Stimulated activated CD4-positive, alpha-beta T cell treated with anti-CD3 and anti-CD28 coated beads, Interleukin-12 subunit alpha, Interleukin-12 subunit beta, amount 100 ng/mL, for 24 hours (primary cell): ENCODE results near the gene LMO1.
A peak's percentile ranks its signal among the peaks of the same experiment; 100 is the strongest.

ENCODE experiments used
- DNase-seq, 2 experiments: peaks; one replicate each; pipeline ENCODE4 v3.0.0-alpha.2; 2020; ENCODE audit warnings: low read depth in 2 of 2

Gene LMO1

DNA sequence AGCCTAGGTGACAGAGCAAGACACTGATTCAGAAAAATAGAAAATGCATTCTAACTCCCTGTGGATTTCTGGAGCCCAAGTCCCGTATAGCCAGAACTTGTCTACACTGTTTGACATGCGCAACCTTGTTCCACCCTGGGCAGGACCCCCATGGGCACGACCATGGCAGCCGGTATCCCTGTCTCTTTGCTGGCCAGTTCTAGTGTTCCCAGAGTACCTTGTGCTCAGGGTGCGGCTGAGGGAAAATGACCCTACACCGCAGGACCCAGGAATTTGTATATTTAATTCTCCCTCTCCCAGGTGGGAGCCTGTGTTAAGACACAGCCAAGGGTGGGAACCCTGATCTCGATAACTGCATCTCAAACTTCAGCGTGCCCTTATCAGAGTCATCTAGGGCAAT is 58.1 kb downstream of the LMO1 start:
- DNase-seq, result no peak

DNA sequence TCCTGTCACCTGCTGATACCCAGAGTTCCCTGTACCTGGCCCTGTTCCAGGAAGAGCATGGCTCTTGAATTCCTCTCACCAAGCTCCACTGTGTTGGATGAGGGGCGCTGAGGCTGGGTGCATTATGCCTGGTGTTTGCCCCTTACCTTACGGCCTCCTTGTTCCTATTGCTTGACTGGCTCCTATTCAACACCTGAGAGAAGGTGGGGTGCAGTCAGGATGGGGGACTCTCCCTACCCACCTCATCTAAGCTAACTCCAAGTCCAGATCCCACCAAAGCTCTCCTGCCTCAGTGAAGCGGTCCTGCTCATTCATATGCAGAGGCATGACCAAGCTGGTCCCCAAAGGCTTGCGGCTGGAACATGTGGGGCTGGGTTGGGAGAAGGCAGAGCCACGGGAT is 59.1 kb downstream of the LMO1 start:
- no peak for DNase-seq

DNA sequence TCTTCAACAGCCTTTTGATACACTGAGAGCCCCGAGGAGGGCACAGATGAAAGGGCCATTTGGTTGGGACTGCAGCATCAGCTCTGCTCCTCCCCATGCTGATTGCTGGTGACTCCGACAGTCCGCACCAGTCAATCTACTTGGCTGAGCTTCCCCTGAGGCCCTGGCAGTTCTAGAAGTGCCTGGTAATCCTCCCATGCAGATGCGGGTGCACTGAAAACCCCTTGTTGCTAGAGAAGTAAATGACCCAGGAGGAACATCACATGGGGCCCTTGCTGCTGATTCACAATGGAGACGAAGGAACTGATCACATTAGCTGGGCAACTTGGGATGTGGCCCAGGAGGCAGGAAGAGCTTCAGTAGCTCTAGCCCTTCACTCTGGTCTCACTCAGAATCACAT is 59.7 kb downstream of the LMO1 start:
- DNase-seq, result no peak

DNA sequence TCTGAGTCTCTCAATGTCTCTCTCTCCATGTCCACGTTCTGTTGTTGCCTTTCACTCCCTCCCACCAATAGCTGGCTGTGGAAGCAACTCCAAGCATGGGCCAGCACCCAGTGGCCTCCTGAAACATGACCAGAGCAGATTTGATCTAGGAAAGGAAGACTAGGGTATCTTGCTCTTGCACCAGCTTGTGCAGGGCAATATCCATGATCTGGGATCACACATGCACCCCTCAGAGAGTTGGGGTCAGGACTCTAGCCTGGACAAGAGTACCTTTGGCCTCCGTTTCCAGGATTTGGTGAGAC is 60.3 kb downstream of the LMO1 start:
- DNase-seq, result no peak

DNA sequence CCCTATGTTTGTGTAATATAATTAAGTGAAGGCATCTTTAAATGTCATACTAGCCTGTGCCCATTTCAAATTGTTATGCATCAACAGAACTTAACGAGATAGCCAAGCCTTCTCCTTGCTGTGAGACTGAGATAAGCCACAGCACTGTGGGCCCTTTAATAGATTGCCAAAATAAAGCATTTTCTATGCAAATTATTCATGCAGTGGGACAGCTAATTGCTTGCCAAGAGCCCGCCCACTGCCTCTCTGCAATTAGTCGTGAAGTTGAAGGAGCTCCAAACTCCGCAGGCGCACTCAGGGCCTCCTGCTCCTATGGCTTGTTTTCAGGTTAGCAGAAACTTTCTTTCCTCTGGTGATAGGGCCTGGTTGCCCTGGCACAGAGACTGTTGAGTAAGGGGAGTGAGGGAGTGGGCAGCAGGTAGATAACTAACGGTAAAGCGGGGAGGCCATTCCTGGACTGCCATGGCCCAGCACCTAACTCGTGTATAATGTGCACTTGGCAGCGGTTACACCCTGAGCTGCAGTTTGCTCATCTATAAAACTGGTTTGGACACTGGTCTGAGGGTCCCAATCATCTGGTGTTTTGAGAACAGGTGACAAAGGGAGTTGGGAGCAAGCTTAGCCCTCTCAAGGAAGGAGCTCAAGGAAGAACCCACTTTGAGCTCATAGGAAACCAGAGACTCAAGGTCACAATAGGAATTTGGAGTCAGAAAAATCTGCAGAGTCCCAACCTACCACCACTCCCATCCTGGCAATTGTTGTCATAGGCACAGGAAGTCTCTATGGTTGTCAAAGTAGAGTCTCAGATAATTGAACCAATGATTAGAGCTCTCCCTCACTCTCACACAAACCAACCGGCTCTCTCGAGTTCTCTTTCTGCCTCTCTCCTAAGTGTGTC is 60.9 kb downstream of the LMO1 start:
- no peak for DNase-seq

DNA sequence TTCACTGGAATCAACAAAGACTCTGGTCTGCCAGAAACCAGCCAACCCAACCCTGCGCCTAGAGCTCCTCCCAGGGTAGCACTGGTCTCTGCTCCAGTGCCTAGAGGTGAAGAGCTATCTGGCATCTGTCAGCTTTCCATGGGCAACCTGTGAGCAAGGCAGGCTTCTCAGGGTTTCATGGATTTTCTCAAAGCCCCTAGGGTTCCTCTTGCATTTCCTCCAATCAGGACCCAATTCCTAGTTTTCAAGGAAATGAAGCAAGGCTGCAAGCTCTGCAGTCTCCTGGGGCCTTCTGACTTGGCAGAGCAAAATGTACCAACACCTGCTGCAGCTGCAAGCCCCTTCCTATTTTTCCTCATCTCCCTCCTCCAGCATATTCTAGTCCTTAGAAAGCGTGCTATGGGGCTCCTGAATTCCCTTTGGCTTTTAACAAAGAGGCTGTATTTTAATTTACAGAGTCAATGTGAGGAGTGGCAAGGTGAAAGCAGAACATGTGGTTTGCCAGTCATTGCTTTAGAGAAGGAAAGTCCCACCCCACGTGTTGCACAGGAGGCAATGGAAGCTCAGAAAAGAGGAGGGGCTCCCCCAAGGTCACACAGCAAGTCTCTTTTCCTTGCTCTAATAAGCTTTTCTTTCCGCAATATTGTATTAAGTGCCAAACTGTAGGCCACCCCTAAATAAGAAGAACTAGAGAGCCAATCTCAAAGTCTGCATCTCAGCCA is 61.9 kb downstream of the LMO1 start:
- DNase-seq, result no peak

DNA sequence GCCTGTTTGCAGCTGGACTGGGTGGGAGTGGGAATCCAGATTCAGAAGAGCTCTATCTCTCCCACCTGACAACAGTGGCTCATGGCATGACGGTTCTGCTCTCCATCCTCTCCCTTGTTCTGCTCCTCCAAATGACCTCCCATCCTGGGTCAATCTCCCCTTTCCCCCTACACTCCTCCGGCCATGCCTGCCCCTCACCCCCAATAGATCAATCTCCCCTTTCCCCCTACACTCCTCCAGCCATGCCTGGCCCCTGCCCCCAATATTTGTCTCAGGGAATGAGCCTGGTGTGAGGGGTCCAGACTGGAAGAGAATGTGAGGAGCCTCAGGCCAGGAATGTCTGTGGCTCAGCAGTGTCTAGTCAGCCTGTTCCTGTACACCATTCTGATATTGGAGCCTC is 64.0 kb downstream of the LMO1 start:
- no peak for DNase-seq

DNA sequence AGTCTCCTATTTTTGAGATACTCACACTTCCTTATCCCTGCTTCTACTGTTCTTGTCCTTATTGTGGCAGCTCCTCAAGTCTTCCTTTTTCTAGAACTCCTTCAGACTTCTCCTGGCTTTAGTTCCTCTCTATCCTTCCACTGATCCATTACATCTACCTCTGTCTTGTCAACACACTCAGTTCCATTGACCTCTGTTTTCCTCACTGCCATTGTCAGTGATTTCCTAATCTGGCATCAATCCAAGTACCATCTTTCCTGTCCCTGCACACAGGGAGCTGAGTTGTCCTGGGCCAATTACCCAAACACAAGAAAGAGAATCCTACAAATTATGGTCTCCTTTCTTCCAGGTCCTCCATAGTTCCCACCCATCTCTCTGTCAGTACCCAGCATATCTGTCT is 66.9 kb downstream of the LMO1 start:
- no peak for DNase-seq

DNA sequence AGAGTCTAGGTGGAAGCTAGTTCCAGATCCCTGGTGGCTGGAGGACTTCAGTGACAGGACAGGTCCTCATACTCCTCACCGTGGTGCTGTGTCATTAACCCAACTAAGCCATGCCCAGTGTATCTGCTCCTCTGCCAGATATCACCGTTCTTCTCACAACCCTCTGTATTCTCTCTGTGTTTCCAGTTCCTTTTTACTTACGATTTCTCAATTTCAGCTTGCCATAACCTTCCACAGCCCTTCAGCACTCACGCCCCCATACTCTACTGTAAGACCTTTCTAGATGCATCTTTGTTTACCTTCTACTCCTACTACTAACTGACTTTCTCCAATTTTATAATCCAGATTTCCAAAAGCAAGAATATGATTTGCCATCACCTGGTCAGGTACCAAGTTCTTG is 68.7 kb downstream of the LMO1 start:
- DNase-seq, result no peak

DNA sequence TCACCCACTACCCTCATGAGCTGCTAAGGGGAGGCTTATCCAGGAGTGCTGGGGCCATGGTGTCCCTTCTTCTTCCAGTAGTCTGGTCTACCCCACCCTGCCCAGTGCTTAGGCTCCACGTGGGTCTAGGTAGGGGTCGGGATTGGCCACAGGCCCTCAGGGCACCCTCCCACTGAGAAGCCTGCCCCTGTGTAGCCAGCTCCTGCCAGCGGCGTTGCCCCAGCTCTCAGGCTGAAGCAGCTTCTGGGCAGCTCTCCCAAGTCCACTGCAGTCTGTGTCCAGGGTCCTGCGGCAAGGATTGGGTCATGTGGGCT is 70.8 kb downstream of the LMO1 start:
- no peak for DNase-seq

DNA sequence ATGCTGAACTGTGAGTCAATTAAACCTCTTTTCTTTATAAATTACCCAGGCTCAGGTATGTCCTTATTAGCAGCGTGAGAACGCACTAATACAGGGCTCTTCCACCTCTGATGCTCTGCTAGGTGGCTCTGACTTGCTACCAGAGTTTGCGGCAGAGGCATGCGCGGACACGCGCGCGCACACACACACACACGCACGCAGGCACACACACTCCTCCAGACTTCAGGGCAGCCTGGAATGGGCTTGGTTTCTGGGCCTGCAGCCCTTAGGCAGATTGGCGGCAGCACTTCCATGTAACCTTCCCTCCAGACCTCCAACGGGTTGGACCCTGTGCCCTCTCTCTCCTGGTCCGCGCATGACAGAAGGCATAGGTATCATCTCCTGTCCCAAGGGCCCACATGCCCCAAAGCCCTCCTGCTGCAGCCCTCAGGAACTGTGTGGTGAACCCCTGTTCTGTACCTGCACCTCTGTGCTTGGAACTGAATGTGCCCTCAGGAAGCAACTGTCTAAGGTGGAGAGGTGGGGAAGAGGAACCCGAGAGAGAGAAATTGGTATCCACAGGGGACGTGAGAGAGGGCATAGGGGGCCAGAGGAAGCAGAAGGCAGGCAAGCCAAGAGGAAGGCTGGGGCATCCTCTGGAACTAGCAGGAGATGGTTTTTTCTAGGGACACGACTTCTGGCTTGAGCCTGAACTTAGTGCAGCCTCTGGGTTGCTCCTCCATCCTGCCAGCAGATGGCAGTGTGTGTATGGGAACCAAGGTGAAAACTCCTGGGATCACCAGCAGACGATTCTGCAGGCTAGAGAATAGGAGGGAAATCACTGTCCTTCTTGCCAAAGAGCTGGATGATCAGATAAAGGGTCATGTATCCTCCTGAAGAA is 71.4 kb downstream of the LMO1 start:
- DNase-seq, result peak in 1 of 2 experiments; percentile 46

DNA sequence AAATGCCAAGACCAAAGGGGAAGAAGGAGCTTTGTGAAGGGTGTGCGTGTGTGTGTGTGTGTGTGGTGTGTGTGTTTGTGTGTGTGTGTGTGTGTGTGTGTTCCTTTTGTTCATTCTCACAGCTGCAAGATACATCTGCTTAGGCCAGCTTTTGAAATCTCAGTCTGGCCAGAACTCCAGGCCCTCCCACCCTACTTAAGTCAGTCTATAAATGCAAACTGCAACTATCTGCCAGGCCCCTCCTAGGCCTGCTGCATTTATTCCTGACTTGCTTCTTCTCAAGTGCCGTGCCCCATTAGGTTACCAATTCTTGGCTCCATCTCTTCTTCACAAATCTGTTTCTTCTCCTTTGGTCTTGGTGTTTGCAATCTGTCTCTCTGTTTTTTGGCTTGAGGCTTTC is 73.2 kb downstream of the LMO1 start:
- DNase-seq, result no peak

DNA sequence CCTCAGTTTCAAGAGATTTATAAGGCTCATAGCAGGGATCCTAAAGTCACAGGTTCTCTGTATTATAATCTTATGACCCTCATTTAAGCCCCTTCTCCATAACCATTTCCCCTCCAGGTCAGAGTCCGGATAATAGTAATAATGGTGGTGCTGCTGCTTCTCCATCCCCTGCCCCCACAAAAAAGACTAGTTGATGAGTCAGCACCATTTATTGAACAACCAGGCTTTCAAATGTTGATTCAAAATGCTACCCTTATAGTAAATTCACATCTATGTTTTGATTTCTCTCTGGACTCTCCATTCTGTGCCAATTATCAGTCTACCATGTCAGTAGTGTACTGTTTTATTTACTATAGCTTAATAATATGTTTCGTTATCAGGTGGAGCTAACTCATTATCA is 77.2 kb downstream of the LMO1 start:
- no peak for DNase-seq

DNA sequence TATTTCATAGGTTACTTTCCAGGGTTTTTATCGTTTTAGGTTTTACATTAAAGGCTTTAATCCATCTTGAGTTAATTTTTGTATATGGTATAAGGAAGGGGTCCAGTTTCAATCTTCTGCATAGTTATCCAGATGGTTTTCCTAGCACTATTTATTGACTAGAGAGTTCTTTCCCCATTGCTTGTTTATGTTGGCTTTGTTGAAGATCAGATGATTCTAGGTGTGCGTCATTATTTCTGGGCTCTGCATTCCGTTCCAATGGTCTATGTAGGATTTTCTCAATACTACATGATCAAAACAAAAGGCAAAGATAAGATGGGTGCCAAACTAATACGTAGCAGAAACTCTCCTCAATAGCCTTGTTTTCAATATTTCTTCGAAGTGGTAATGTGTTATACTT is 80.6 kb downstream of the LMO1 start:
- DNase-seq, result no peak

DNA sequence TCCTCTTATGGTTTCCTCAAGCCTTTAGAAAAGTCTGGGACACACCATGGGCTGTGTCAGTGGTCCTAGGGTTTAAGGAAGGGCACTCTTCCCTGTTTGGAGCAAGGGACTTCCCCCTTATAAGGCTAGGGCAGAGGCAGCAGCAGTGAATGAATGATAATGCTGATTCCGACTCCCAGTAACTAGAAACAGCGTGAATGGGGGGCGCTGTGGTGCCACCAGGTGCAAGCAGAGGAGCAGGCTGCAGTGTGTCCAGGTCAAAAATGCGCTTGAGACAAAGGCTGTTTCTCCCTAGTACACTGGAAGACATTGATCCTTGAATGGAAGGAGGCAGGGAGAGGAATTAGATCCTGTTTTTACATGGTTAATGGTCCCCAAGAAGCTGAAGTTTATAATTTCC is 83.2 kb downstream of the LMO1 start:
- DNase-seq, result no peak

DNA sequence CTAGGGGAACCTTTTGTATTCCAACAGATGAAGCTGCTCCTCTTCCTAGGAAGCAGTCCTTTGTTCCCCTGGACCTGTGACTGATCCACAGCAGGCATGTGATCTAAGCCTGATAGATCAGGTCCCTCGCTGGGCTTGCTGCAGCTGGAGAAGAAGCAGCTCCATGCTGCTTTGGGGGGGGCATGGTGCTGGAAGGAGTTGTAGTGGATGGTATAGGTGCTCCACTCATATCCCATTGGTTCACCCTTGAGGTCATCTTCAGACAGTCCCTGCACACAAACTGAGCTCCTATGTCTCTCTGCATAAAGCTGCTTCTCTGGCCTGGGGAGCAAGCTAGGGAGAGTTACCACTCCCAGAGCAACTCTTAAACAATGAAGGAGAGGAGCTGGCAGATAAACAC is 85.4 kb downstream of the LMO1 start:
- no peak for DNase-seq

DNA sequence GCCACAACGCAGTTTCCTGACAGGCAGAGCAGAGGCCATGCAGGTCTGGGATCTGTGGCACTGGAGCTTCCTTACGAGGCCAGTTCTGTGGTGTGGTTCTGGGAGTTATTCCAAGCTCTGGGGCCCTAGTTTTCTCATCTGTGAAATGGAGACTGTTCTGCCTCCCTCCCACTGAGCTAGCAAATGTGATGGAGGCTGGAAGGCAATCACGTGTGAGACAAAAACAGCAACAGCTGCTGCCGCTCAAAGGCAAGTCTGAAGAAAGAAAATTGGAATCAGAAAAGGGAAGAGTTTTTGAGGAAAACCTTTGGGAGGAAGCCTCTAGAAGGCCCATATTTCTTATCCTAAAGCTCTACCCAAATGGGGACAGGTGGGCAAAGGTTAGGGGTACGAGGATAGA is 86.5 kb downstream of the LMO1 start:
- DNase-seq, result no peak
